Measurements from ENCODE around the gene ZC3H13. TPM values are rescaled to one million over a fixed set of nuclear protein-coding genes. Genes with fewer than 3 reads are reported as not detected.
A peak's percentile ranks its signal among the peaks of the same experiment; 100 is the strongest.

ZC3H13 gene
- total RNA-seq = 10 to 100 TPM; 21.8 to 39.5 TPM

GRCh38 chr13:46052319-46053161 lies at the start of gene ZC3H13:
ZC3H13 (minus strand) TSS chr13:46052746; CDS start chr13:46045507, 7,239 bp downstream.
- Histone ChIP-seq H3K4me3 (peak within 1 kb of the TSS; percentile 95), H3K9me3 (no peaks in the 10 kb centered on the region), H3K27ac (peak within 1 kb of the TSS; percentile 94 to 96), H3K27me3 (replicated peaks; ENCODE audit: insufficient read depth) (no peaks in the 10 kb centered on the region), H3K4me1 (ENCODE audit: control insufficient read depth in 1 of 2, low read depth in 2 of 2) (peaks cover 22 to 32% of the 10 kb centered on the region in 2 donors), H3K36me3 (no peaks in the 10 kb centered on the region)
- TF ChIP-seq, protein P1, sequence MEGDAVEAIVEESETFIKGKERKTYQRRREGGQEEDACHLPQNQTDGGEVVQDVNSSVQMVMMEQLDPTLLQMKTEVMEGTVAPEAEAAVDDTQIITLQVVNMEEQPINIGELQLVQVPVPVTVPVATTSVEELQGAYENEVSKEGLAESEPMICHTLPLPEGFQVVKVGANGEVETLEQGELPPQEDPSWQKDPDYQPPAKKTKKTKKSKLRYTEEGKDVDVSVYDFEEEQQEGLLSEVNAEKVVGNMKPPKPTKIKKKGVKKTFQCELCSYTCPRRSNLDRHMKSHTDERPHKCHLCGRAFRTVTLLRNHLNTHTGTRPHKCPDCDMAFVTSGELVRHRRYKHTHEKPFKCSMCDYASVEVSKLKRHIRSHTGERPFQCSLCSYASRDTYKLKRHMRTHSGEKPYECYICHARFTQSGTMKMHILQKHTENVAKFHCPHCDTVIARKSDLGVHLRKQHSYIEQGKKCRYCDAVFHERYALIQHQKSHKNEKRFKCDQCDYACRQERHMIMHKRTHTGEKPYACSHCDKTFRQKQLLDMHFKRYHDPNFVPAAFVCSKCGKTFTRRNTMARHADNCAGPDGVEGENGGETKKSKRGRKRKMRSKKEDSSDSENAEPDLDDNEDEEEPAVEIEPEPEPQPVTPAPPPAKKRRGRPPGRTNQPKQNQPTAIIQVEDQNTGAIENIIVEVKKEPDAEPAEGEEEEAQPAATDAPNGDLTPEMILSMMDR (IDR thresholded peaks at IDR 0.05) = peak; percentile 49
- DNase-seq (ENCODE audit: low spot score) (peak; percentile 81), ATAC-seq (ENCODE audit: insufficient number of reproducible peaks, low FRiP score, low read depth) (peak; percentile 94)

- TF ChIP-seq, protein P1 (IDR thresholded peaks at IDR 0.05) = no peak
- Histone ChIP-seq H3K4me3 (no peak overlapping the region), H3K27ac (no peak overlapping the region), H3K36me3 (no peaks in the 10 kb centered on the region), H3K4me1 (ENCODE audit: control insufficient read depth in 1 of 2, low read depth in 2 of 2) (peaks cover 3 to 21% of the 10 kb centered on the region in 2 donors), H3K27me3 (replicated peaks; ENCODE audit: insufficient read depth) (no peaks in the 10 kb centered on the region), H3K9me3 (no peaks in the 10 kb centered on the region)
- ATAC-seq (ENCODE audit: insufficient number of reproducible peaks, low FRiP score, low read depth) (no peak), DNase-seq (ENCODE audit: low spot score) (no peak)
Observed at GRCh38 chr13:46102255-46102605, 49.7 kb upstream of the ZC3H13 start.

DNA sequence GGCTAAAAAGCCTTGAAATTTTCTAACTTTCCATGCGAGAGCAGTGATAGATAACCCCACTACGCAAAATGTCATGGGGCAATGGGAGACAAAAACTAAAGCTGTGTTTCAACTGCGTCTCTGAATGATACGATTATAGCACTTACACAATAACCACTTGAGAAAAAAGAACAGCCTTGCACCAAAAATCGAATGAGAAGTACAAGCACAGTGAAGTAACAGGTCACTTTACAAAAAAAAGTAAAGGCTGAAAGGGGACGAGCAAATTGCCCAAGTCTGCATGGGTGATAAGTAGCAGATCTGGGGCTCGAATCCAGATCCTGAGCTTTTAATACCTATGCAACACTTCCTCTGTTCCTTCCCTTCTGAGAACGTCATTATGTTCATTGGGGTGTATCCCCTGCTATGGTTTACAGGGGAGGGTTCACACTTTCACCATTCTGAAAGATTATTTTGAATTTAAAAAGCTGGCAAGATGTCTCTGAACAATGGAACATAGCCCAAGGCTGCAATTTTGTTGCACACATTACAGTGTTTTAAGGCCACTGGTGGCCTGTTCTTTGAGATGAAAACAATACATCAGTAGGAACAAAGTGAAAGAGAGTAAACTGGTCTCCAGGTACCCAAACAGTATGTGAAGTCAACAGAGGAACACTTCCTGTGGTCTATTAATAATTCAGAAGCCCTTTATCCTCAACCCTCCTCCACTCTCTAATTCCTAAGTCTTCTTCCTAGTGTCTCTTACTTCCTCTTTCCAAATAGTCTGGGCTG lies 49.1 kb upstream of the ZC3H13 start:
- TF ChIP-seq, protein P1 (IDR thresholded peaks at IDR 0.05) = no peak
- Histone ChIP-seq H3K4me3 (no peak overlapping the region), H3K27me3 (replicated peaks; ENCODE audit: insufficient read depth) (no peaks in the 10 kb centered on the region), H3K36me3 (no peaks in the 10 kb centered on the region), H3K27ac (no peak overlapping the region), H3K9me3 (no peaks in the 10 kb centered on the region), H3K4me1 (ENCODE audit: control insufficient read depth in 1 of 2, low read depth in 2 of 2) (peaks cover 3 to 21% of the 10 kb centered on the region in 2 donors)
- ATAC-seq (ENCODE audit: insufficient number of reproducible peaks, low FRiP score, low read depth) (no peak), DNase-seq (ENCODE audit: low spot score) (no peak)

DNA sequence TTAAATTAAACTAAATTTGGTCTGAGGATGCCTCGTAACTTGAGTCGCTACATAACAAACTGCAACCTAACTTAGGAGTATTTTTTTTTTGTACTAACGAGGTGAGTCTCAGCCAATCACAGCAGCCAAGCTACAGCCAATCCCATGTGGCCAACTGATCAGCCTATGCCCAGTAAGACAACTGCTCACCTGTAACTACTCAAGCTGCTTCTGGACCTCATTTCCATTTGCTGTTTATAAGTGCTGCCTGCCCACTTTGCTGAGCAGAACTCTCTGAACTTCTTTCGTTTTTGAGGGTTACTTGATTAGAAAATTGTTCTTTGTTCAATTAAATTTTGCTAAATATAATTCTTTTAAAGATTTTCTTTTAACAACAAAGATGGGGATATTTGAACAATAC lies 48.5 kb upstream of the ZC3H13 start:
- no peaks in the 10 kb centered on the region for H3K9me3 ChIP-seq
- peaks cover 3 to 21% of the 10 kb centered on the region in 2 donors for H3K4me1 ChIP-seq (ENCODE audit: control insufficient read depth in 1 of 2, low read depth in 2 of 2)
- TF ChIP-seq, protein P1 (IDR thresholded peaks at IDR 0.05) = no peak
- DNase-seq (ENCODE audit: low spot score) (no peak), ATAC-seq (ENCODE audit: insufficient number of reproducible peaks, low FRiP score, low read depth) (no peak)
- no peaks in the 10 kb centered on the region for H3K36me3 ChIP-seq
- H3K4me3 ChIP-seq = no peak overlapping the region
- no peaks in the 10 kb centered on the region for H3K27me3 ChIP-seq (replicated peaks; ENCODE audit: insufficient read depth)
- H3K27ac ChIP-seq = no peak overlapping the region

GRCh38 chr13:46100191-46100815 lies 47.8 kb upstream of the ZC3H13 start:
- no peak for ATAC-seq (ENCODE audit: insufficient number of reproducible peaks, low FRiP score, low read depth)

More at GRCh38 chr13:46100191-46100815, 47.8 kb upstream of the ZC3H13 start:
- Histone ChIP-seq H3K9me3 (no peaks in the 10 kb centered on the region), H3K27ac (no peak overlapping the region), H3K27me3 (replicated peaks; ENCODE audit: insufficient read depth) (no peaks in the 10 kb centered on the region), H3K4me3 (no peak overlapping the region), H3K36me3 (no peaks in the 10 kb centered on the region), H3K4me1 (ENCODE audit: control insufficient read depth in 1 of 2, low read depth in 2 of 2) (peaks cover 3 to 21% of the 10 kb centered on the region in 2 donors)
- no peak for DNase-seq (ENCODE audit: low spot score)
- TF ChIP-seq, protein P1 (IDR thresholded peaks at IDR 0.05) = no peak

Measured in thoracic aorta (tissue), 2 donors.